H9 (cell line): ENCODE measurements around the gene TFB1M. TPM values are rescaled to one million over a fixed set of nuclear protein-coding genes. Genes with fewer than 3 reads are reported as not detected.

Source experiments
- DNase-seq: peaks from one replicate; pipeline ENCODE4 v3.0.0-alpha.2; 2017
- H2AFZ ChIP-seq: one replicate; pipeline ENCODE4 v1.6.1; 2013; ENCODE audit warnings: mild to moderate bottlenecking, low read length, control low read depth, moderate library complexity
- H2AK5ac ChIP-seq: 2 replicates; pipeline ENCODE4 v1.6.1; 2013; ENCODE audit warnings: low read length, control low read depth, mixed read lengths; ENCODE audit not compliant: insufficient read length
- H2BK120ac ChIP-seq: one replicate; pipeline ENCODE4 v1.6.1; 2013; ENCODE audit warnings: low read depth, mild to moderate bottlenecking, low read length, control low read depth, inconsistent platforms; ENCODE audit not compliant: poor library complexity, severe bottlenecking
- H2BK12ac ChIP-seq: 2 replicates; pipeline ENCODE4 v1.6.1; 2013; ENCODE audit warnings: low read length, control low read depth, mixed read lengths, low read depth; ENCODE audit not compliant: insufficient read length
- H2BK15ac ChIP-seq: 2 replicates; pipeline ENCODE4 v1.6.1; 2013; ENCODE audit warnings: low read depth, low read length, control low read depth
- H2BK20ac ChIP-seq: one replicate; pipeline ENCODE4 v1.6.1; 2013; ENCODE audit warnings: low read depth, mild to moderate bottlenecking, low read length, control low read depth, inconsistent platforms; ENCODE audit not compliant: poor library complexity, severe bottlenecking
- H2BK5ac ChIP-seq: 2 replicates; pipeline ENCODE4 v1.6.1; 2013; ENCODE audit warnings: low read length, control low read depth, mixed read lengths; ENCODE audit not compliant: insufficient read length
- H3K14ac ChIP-seq: 2 replicates; pipeline ENCODE4 v1.6.1; 2013; ENCODE audit warnings: low read length, control low read depth; ENCODE audit not compliant: insufficient read depth
- H3K18ac ChIP-seq: 2 replicates; pipeline ENCODE4 v1.6.1; 2013; ENCODE audit warnings: low read depth, mild to moderate bottlenecking, mixed read lengths, low read length, control low read depth; ENCODE audit not compliant: insufficient read length
- H3K23ac ChIP-seq: 2 replicates; pipeline ENCODE4 v1.6.1; 2013; ENCODE audit warnings: low read length, control low read depth, mixed read lengths, low read depth; ENCODE audit not compliant: insufficient read length
- H3K23me2 ChIP-seq: 2 replicates; pipeline ENCODE4 v1.6.1; 2013; ENCODE audit warnings: low read depth, mild to moderate bottlenecking, mixed read lengths, low read length, control low read depth; ENCODE audit not compliant: insufficient read length, poor library complexity, severe bottlenecking
- H3K27ac ChIP-seq: 2 replicates; pipeline ENCODE4 v1.5.1; 2013; ENCODE audit warnings: low read length, control low read depth, mixed read lengths, low read depth; ENCODE audit not compliant: insufficient read length
- H3K27me3 ChIP-seq: 2 replicates; pipeline ENCODE4 v1.6.1; 2013; ENCODE audit warnings: low read length, control low read depth, inconsistent platforms; ENCODE audit not compliant: insufficient read depth
- H3K4ac ChIP-seq: 2 replicates; pipeline ENCODE4 v1.6.1; 2013; ENCODE audit warnings: low read depth, mild to moderate bottlenecking, control low read depth, inconsistent platforms, low read length, moderate library complexity
- H3K4me1 ChIP-seq: 2 replicates; pipeline ENCODE4 v1.6.1; 2013; ENCODE audit warnings: low read length, control low read depth, inconsistent platforms; ENCODE audit not compliant: insufficient read depth
- H3K4me2 ChIP-seq: 2 replicates; pipeline ENCODE4 v1.6.1; 2013; ENCODE audit warnings: low read length, control low read depth, mixed read lengths; ENCODE audit not compliant: insufficient read length, insufficient read depth
- H3K56ac ChIP-seq: 2 replicates; pipeline ENCODE4 v1.6.1; 2013; ENCODE audit warnings: low read depth, mild to moderate bottlenecking, mixed read lengths, low read length, control low read depth; ENCODE audit not compliant: insufficient read length
- H3K79me1 ChIP-seq: 2 replicates; pipeline ENCODE4 v1.6.1; 2013; ENCODE audit warnings: low read depth, mild to moderate bottlenecking, moderate library complexity, low read length, control low read depth, inconsistent platforms; ENCODE audit not compliant: insufficient read depth, poor library complexity, severe bottlenecking
- H3K79me2 ChIP-seq: 2 replicates; pipeline ENCODE4 v1.6.1; 2013; ENCODE audit warnings: low read length, control low read depth, inconsistent platforms; ENCODE audit not compliant: insufficient read depth
- H3K9ac ChIP-seq: 2 replicates; pipeline ENCODE4 v1.6.1; 2013; ENCODE audit warnings: low read length, control low read depth, mixed read lengths; ENCODE audit not compliant: insufficient read length; ENCODE audit errors: extremely low read depth
- H3K9me3 ChIP-seq: one replicate; pipeline ENCODE4 v1.6.1; 2013; ENCODE audit warnings: low read depth, low read length, inconsistent platforms; ENCODE audit not compliant: control insufficient read depth
- H3T11ph ChIP-seq: one replicate; pipeline ENCODE4 v1.6.1; 2013; ENCODE audit warnings: mild to moderate bottlenecking, low read length, control low read depth, inconsistent platforms
- H4K20me1 ChIP-seq: one replicate; pipeline ENCODE4 v1.6.1; 2013; ENCODE audit not compliant: control insufficient read depth, insufficient read length, insufficient read depth
- H4K5ac ChIP-seq: 2 replicates; pipeline ENCODE4 v1.6.1; 2013; ENCODE audit warnings: low read depth, mild to moderate bottlenecking, mixed read lengths, low read length, control low read depth; ENCODE audit not compliant: insufficient read length
- H4K8ac ChIP-seq: replicated peaks from 2 replicates; pipeline ENCODE4 v1.6.1; 2013; ENCODE audit warnings: low read length, control low read depth, mixed read lengths, low read depth; ENCODE audit not compliant: insufficient read length
- H4K91ac ChIP-seq: 2 replicates; pipeline ENCODE4 v1.6.1; 2013; ENCODE audit warnings: low read depth, mild to moderate bottlenecking, moderate library complexity, mixed read lengths, low read length, control low read depth; ENCODE audit not compliant: insufficient read length
- H3K27ac Mint-ChIP-seq, 3 experiments: 2 replicates in 2 of 3; 3 replicates in 1 of 3; pipeline ENCODE4 v1.8.0; 2020 to 2021; ENCODE audit warnings: mixed read lengths in 3 of 3, mild to moderate bottlenecking in 1 of 3, moderate library complexity in 1 of 3
- H3K27me3 Mint-ChIP-seq: 2 replicates; pipeline ENCODE4 v1.8.0; 2021; ENCODE audit warnings: low read depth, mild to moderate bottlenecking, moderate library complexity, mixed read lengths
- H3K36me3 Mint-ChIP-seq, 3 experiments: 2 replicates in 2 of 3; 3 replicates in 1 of 3; pipeline ENCODE4 v1.8.0; 2020 to 2021; ENCODE audit warnings: low read depth in 3 of 3, mixed read lengths in 3 of 3; ENCODE audit not compliant: insufficient read depth in 1 of 3
- H3K4me1 Mint-ChIP-seq, 2 experiments: 2 replicates each; pipeline ENCODE4 v1.8.0; 2020; ENCODE audit warnings: mixed read lengths in 2 of 2
- H3K4me3 Mint-ChIP-seq, 2 experiments: 2 replicates in 1 of 2; 3 replicates in 1 of 2; pipeline ENCODE4 v1.8.0; 2020 to 2021; ENCODE audit warnings: mild to moderate bottlenecking in 2 of 2, mixed read lengths in 2 of 2, moderate library complexity in 1 of 2
- H3K9me3 Mint-ChIP-seq, 2 experiments: 2 replicates in 1 of 2; 3 replicates in 1 of 2; pipeline ENCODE4 v1.8.0; 2020; ENCODE audit warnings: mild to moderate bottlenecking in 2 of 2, mixed read lengths in 2 of 2, moderate library complexity in 1 of 2
- WGBS: extraction: QIAGEN DNeasy Blood & Tissue Kit; methylation state at CpG from one replicate; pipeline ENCODE4 v1.1.7; 2013; ENCODE audit warnings: missing lambda C conversion rate, low lambda C conversion rate, mixed read lengths; ENCODE audit not compliant: insufficient read length; ENCODE audit errors: extremely low coverage; 5-methylcytosine and 5-hydroxymethylcytosine counted together
- total RNA-seq: library from RNA; stranded (reverse); gene quantifications from 2 replicates; pipeline ENCODE4 v1.2.1, GENCODE V29; 2021
- TF ChIP-seq, protein P1 (sequence below): fragments of 200-600 bp; sonication (generic); conservative IDR thresholded peaks from 3 replicates; pipeline ENCODE4 v1.8.0; 2021; ENCODE audit warnings: antibody characterized with exemption, mild to moderate bottlenecking

Gene TFB1M
- total RNA-seq, 1 experiment from 2014 or later: 28.6 TPM

DNA sequence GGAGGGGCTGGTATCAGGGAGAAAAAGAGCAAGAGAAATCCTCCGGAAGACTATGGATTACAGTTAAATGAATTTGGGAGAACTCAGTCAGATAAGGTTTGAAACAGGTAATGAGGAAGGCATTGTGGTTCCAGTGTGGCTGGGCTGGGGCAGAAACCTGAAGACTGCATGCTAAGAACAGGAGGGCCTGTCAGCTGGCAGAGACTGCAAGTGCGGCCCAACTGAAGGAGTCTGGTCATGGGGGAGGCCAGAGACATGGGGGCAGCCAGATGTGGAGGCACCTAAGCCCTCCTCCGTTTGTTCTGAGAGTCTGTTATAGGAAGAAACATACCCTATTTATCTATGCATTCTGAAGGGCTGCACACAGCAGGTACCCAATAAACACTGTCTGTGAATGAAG is 16.6 kb downstream of the TFB1M start:
- H3K56ac ChIP-seq: no peak overlapping the region
- no peak overlapping the region for H3K4ac ChIP-seq
- no peak overlapping the region for H2BK5ac ChIP-seq
- H3K9me3 ChIP-seq: no peaks in the 10 kb centered on the region
- H2BK12ac ChIP-seq: no peak overlapping the region
- H2AFZ ChIP-seq: no peak overlapping the region
- H4K91ac ChIP-seq: no peak overlapping the region
- Mint-ChIP-seq H3K27ac (peak overlapping the region; percentile 17 to 92 (median 60); a peak in 6 of 7 replicates), H3K36me3 (peaks cover 30 to 68% (median 49%) of the 10 kb centered on the region in 3 experiments), H3K4me1 (peaks cover 12 to 17% of the 10 kb centered on the region in 2 experiments), H3K27me3 (no peaks in the 10 kb centered on the region), H3K9me3 (no peaks in the 10 kb centered on the region), H3K4me3 (no peak overlapping the region)
- H3K79me1 ChIP-seq: no peaks in the 10 kb centered on the region
- H3K14ac ChIP-seq: no peak overlapping the region
- no peak overlapping the region for H3K4me2 ChIP-seq
- H3K27me3 ChIP-seq: no peaks in the 10 kb centered on the region
- no peak overlapping the region for H3K27ac ChIP-seq
- H4K20me1 ChIP-seq: no peaks in the 10 kb centered on the region
- no peak overlapping the region for H4K5ac ChIP-seq
- no peak overlapping the region for H3K18ac ChIP-seq
- H2BK20ac ChIP-seq: no peak overlapping the region
- H3K23ac ChIP-seq: no peak overlapping the region
- no peak overlapping the region for H3T11ph ChIP-seq
- no peaks in the 10 kb centered on the region for H3K79me2 ChIP-seq
- TF ChIP-seq, protein P1, sequence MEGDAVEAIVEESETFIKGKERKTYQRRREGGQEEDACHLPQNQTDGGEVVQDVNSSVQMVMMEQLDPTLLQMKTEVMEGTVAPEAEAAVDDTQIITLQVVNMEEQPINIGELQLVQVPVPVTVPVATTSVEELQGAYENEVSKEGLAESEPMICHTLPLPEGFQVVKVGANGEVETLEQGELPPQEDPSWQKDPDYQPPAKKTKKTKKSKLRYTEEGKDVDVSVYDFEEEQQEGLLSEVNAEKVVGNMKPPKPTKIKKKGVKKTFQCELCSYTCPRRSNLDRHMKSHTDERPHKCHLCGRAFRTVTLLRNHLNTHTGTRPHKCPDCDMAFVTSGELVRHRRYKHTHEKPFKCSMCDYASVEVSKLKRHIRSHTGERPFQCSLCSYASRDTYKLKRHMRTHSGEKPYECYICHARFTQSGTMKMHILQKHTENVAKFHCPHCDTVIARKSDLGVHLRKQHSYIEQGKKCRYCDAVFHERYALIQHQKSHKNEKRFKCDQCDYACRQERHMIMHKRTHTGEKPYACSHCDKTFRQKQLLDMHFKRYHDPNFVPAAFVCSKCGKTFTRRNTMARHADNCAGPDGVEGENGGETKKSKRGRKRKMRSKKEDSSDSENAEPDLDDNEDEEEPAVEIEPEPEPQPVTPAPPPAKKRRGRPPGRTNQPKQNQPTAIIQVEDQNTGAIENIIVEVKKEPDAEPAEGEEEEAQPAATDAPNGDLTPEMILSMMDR: no peak
- no peak overlapping the region for H2BK15ac ChIP-seq
- H2BK120ac ChIP-seq: no peak overlapping the region
- no peak overlapping the region for H3K9ac ChIP-seq
- no peaks in the 10 kb centered on the region for H3K23me2 ChIP-seq
- H3K4me1 ChIP-seq: no peaks in the 10 kb centered on the region
- no CpG with 5 or more reads among the region's 3 CpGs for WGBS
- H4K8ac ChIP-seq: no peak overlapping the region
- H2AK5ac ChIP-seq: no peak overlapping the region
- no peak for DNase-seq
